H1 (cell line): ENCODE data around the gene CTSA. TPM values are rescaled to one million over a fixed set of nuclear protein-coding genes. Genes with fewer than 3 reads are reported as not detected.

ENCODE experiments used
- CTCF ChIA-PET: fragments of 300-600 bp; sonication (Branson Sonifier 250); formaldehyde crosslinking; loops from one replicate; lab custom pipeline; 2021; ENCODE audit not compliant: partially characterized antibody; lab: Charles Lee
- POLR2A ChIA-PET: fragments of 300-600 bp; sonication (Branson Sonifier 250); formaldehyde crosslinking; loops from one replicate; lab custom pipeline; 2021; ENCODE audit warnings: inconsistent platforms; ENCODE audit not compliant: partially characterized antibody; lab: Charles Lee
- DNase-seq, 2 experiments: peaks; one replicate each; pipeline versions ENCODE4 v3.0.0 to v3.0.0-alpha.2; 2010 to 2022; ENCODE audit warnings: low spot score in 2 of 2, low read depth in 1 of 2, mixed read lengths in 1 of 2
- FAIRE-seq: peaks from 2 replicates; lab custom pipeline; 2011; peaks lifted over from hg19 to GRCh38; lab: Jason Lieb, UNC
- H2AFZ ChIP-seq: 2 replicates; pipeline ENCODE4 v1.8.1; 2012; ENCODE audit warnings: low read length, inconsistent platforms
- H2AK5ac ChIP-seq: 2 replicates; pipeline ENCODE4 v1.6.1; 2013; ENCODE audit warnings: low read depth, low read length
- H2BK120ac ChIP-seq: replicated peaks from 2 replicates; pipeline ENCODE3; 2013; ENCODE audit warnings: low read depth, low read length, inconsistent platforms
- H2BK12ac ChIP-seq: 2 replicates; pipeline ENCODE4 v1.6.1; 2013; ENCODE audit warnings: low read depth, low read length
- H2BK15ac ChIP-seq: 2 replicates; pipeline ENCODE4 v1.6.1; 2013; ENCODE audit warnings: low read length
- H2BK20ac ChIP-seq: 2 replicates; pipeline ENCODE4 v1.6.1; 2013; ENCODE audit warnings: low read length
- H2BK5ac ChIP-seq: 2 replicates; pipeline ENCODE4 v1.6.1; 2013; ENCODE audit warnings: low read depth, low read length
- H3K14ac ChIP-seq: 2 replicates; pipeline ENCODE4 v1.6.1; 2013; ENCODE audit warnings: inconsistent platforms; ENCODE audit not compliant: insufficient read length
- H3K18ac ChIP-seq: 2 replicates; pipeline ENCODE4 v1.6.1; 2013; ENCODE audit warnings: low read length; ENCODE audit errors: extremely low read depth
- H3K23ac ChIP-seq: 2 replicates; pipeline ENCODE4 v1.6.1; 2013; ENCODE audit warnings: inconsistent platforms; ENCODE audit not compliant: insufficient read length
- H3K23me2 ChIP-seq: 2 replicates; pipeline ENCODE4 v1.6.1; 2013; ENCODE audit warnings: low read depth, low read length
- H3K27ac ChIP-seq: 2 replicates; pipeline ENCODE4 v1.6.1; 2011; ENCODE audit warnings: low read depth, low read length, inconsistent platforms
- H3K27me3 ChIP-seq, 4 experiments: replicated peaks in 1 of 4; 1 replicate in 1 of 4; 2 replicates in 3 of 4; pipeline versions ENCODE4 v1.6.1 to v1.8.1; 2011 to 2013; ENCODE audit warnings: low read length in 3 of 4, mild to moderate bottlenecking in 3 of 4, inconsistent platforms in 2 of 4, mixed read lengths in 2 of 4, moderate library complexity in 1 of 4; ENCODE audit not compliant: control insufficient read depth in 3 of 4, insufficient read depth in 3 of 4; ENCODE audit errors: extremely low read depth in 1 of 4
- H3K36me3 ChIP-seq, 4 experiments: 2 replicates each; pipeline versions ENCODE4 v1.6.1 to v1.8.1; 2011 to 2013; ENCODE audit warnings: mild to moderate bottlenecking in 4 of 4, low read length in 3 of 4, moderate library complexity in 2 of 4, control low read depth in 1 of 4, inconsistent platforms in 1 of 4; ENCODE audit not compliant: insufficient read depth in 4 of 4, control insufficient read depth in 2 of 4
- H3K4ac ChIP-seq: replicated peaks from 2 replicates; pipeline ENCODE3; 2013; ENCODE audit warnings: low read length, low read depth, mixed read lengths, inconsistent platforms; ENCODE audit not compliant: insufficient read length
- H3K4me1 ChIP-seq, 4 experiments: replicated peaks in 1 of 4; 1 replicate in 1 of 4; 2 replicates in 3 of 4; pipeline versions ENCODE4 v1.6.1 to v1.8.1; 2011 to 2013; ENCODE audit warnings: low read length in 3 of 4, inconsistent platforms in 2 of 4, mixed read lengths in 1 of 4; ENCODE audit not compliant: insufficient read depth in 4 of 4, control insufficient read depth in 3 of 4
- H3K4me2 ChIP-seq, 2 experiments: 2 replicates each; pipeline versions ENCODE4 v1.6.1 to v1.8.1; 2011 to 2013; ENCODE audit warnings: low read depth in 2 of 2, low read length in 2 of 2, control low read depth in 1 of 2, inconsistent platforms in 1 of 2, mild to moderate bottlenecking in 1 of 2; ENCODE audit not compliant: insufficient read depth in 1 of 2
- H3K4me3 ChIP-seq, 4 experiments: fragments of 200-600, 300-600 bp in 1 of 4; sonication (generic), shearing (Covaris generic), sonication (Bioruptor Twin) in 1 of 4; 2 replicates each; pipeline versions ENCODE4 v1.5.1 to v1.8.1; 2011 to 2016; ENCODE audit warnings: low read length in 4 of 4, low read depth in 3 of 4, control low read depth in 2 of 4, inconsistent platforms in 2 of 4, mild to moderate bottlenecking in 2 of 4, mixed read lengths in 1 of 4, moderate library complexity in 1 of 4; ENCODE audit not compliant: insufficient read depth in 2 of 4; ENCODE audit errors: extremely low read depth in 1 of 4
- H3K56ac ChIP-seq: replicated peaks from 2 replicates; pipeline ENCODE3; 2013; ENCODE audit warnings: low read depth, mild to moderate bottlenecking, mixed read lengths, low read length, inconsistent platforms; ENCODE audit not compliant: insufficient read length
- H3K79me1 ChIP-seq: 2 replicates; pipeline ENCODE4 v1.6.1; 2013; ENCODE audit warnings: low read depth, low read length, control low read depth
- H3K79me2 ChIP-seq, 2 experiments: 2 replicates each; pipeline versions ENCODE4 v1.6.1 to v1.8.1; 2012 to 2013; ENCODE audit warnings: low read length in 2 of 2, mild to moderate bottlenecking in 2 of 2, inconsistent platforms in 1 of 2; ENCODE audit not compliant: insufficient read depth in 2 of 2, control insufficient read depth in 1 of 2
- H3K9ac ChIP-seq, 4 experiments: replicated peaks in 1 of 4; 1 replicate in 1 of 4; 2 replicates in 3 of 4; pipeline versions ENCODE4 v1.6.1 to v1.8.1; 2011 to 2013; ENCODE audit warnings: low read depth in 3 of 4, low read length in 3 of 4, control low read depth in 2 of 4, mild to moderate bottlenecking in 2 of 4, moderate library complexity in 2 of 4, inconsistent platforms in 1 of 4; ENCODE audit errors: extremely low read depth in 1 of 4
- H3K9me3 ChIP-seq, 2 experiments: 2 replicates each; pipeline versions ENCODE4 v1.6.1 to v1.8.1; 2012 to 2013; ENCODE audit warnings: mild to moderate bottlenecking in 2 of 2, moderate library complexity in 2 of 2, control low read depth in 1 of 2, inconsistent platforms in 1 of 2, low read depth in 1 of 2, low read length in 1 of 2, mixed read lengths in 1 of 2; ENCODE audit not compliant: insufficient read depth in 2 of 2
- H4K20me1 ChIP-seq, 2 experiments: replicated peaks in 1 of 2; 2 replicates each; pipeline versions ENCODE3 to v1.8.1; 2011 to 2013; ENCODE audit warnings: inconsistent platforms in 2 of 2, low read length in 2 of 2, mild to moderate bottlenecking in 1 of 2; ENCODE audit not compliant: insufficient read depth in 2 of 2, control insufficient read depth in 1 of 2
- H4K5ac ChIP-seq: 2 replicates; pipeline ENCODE4 v1.6.1; 2013; ENCODE audit warnings: low read length, low read depth, mixed read lengths, inconsistent platforms; ENCODE audit not compliant: insufficient read length
- H4K8ac ChIP-seq: 2 replicates; pipeline ENCODE4 v1.8.0; 2013; ENCODE audit warnings: mild to moderate bottlenecking, moderate library complexity, low read length, inconsistent platforms; ENCODE audit not compliant: insufficient read depth; ENCODE audit errors: extremely low read depth
- H4K91ac ChIP-seq: replicated peaks from 2 replicates; pipeline ENCODE3; 2013; ENCODE audit warnings: low read length, mixed read lengths, inconsistent platforms; ENCODE audit not compliant: insufficient read length
- ASH2L ChIP-seq: fragments of 200-600, 300-600 bp; sonication (generic); IDR thresholded peaks from one replicate; pipeline ENCODE4 v1.7.1; 2017; ENCODE audit warnings: low read length
- CEBPB ChIP-seq: IDR thresholded peaks from 2 replicates; pipeline ENCODE4 v1.6.1; 2012; ENCODE audit warnings: low read depth, low read length
- CHD2 ChIP-seq: IDR thresholded peaks from 2 replicates; pipeline ENCODE4 v1.6.1; 2012; ENCODE audit warnings: low read length, improper control_type of control experiment
- FOSL1 ChIP-seq: IDR thresholded peaks from 2 replicates; pipeline ENCODE4 v1.6.1; 2011; ENCODE audit warnings: mild to moderate bottlenecking, low read depth, low read length, moderate library complexity; ENCODE audit not compliant: insufficient read depth
- GTF2F1 ChIP-seq: IDR thresholded peaks from 2 replicates; pipeline ENCODE4 v1.6.1; 2012; ENCODE audit warnings: low read depth, low read length, improper control_type of control experiment, borderline replicate concordance
- HDAC6 ChIP-seq: IDR thresholded peaks from one replicate; pipeline ENCODE4 v1.7.1; 2012; ENCODE audit warnings: low read depth, mild to moderate bottlenecking, inconsistent platforms, low read length, moderate library complexity
- PHF8 ChIP-seq: fragments of 200-600 bp; sonication (generic); conservative IDR thresholded peaks from 2 replicates; pipeline ENCODE4 v1.7.1; 2012; ENCODE audit warnings: low read depth, mild to moderate bottlenecking, inconsistent platforms, low read length, moderate library complexity
- RAD21 ChIP-seq, 2 experiments: IDR thresholded peaks in 1 of 2; conservative IDR thresholded peaks in 1 of 2; 2 replicates each; pipeline ENCODE4 v1.6.1; 2011; ENCODE audit warnings: low read depth in 2 of 2, low read length in 2 of 2, improper control_type of control experiment in 1 of 2, inconsistent platforms in 1 of 2, mild to moderate bottlenecking in 1 of 2, moderate library complexity in 1 of 2
- RBBP5 ChIP-seq: IDR thresholded peaks from 2 replicates; pipeline ENCODE4 v1.7.1; 2012; ENCODE audit warnings: low read depth, mild to moderate bottlenecking, inconsistent platforms, low read length, moderate library complexity, borderline replicate concordance
- SP2 ChIP-seq: IDR thresholded peaks from 2 replicates; pipeline ENCODE4 v1.6.1; 2012; ENCODE audit warnings: mild to moderate bottlenecking, low read length, inconsistent platforms
- SP4 ChIP-seq: IDR thresholded peaks from 2 replicates; pipeline ENCODE4 v1.6.1; 2012; ENCODE audit warnings: low read length, inconsistent platforms
- TCF12 ChIP-seq: IDR thresholded peaks from 2 replicates; pipeline ENCODE4 v1.6.1; 2011; ENCODE audit warnings: low read depth, mild to moderate bottlenecking, low read length
- YY1 ChIP-seq: IDR thresholded peaks from 2 replicates; pipeline ENCODE4 v1.6.1; 2011; ENCODE audit warnings: low read depth, mild to moderate bottlenecking, low read length
- WGBS, 2 experiments: shearing (Covaris generic) in 1 of 2; methylation state at CpG; one replicate each; pipeline versions ENCODE4 v1.1.6 to v1.1.7; 2013 to 2015; ENCODE audit warnings: low lambda C conversion rate in 2 of 2, mixed read lengths in 2 of 2, inconsistent platforms in 1 of 2, low coverage in 1 of 2, missing lambda C conversion rate in 1 of 2; ENCODE audit not compliant: insufficient replicate concordance in 2 of 2, insufficient coverage in 1 of 2, insufficient read length in 1 of 2; ENCODE audit errors: extremely low coverage in 1 of 2, missing lambda C conversion rate in 1 of 2; 5-methylcytosine and 5-hydroxymethylcytosine counted together
- polyA plus RNA-seq, 7 experiments: library from polyadenylated mRNA; depleted of rRNA in 3 of 7; stranded (reverse) in 5 of 7; unstranded in 2 of 7; fragments of >200 nt in 5 of 7; fragments of 200-250 nt in 2 of 7; gene quantifications; 1 replicate in 5 of 7; 2 replicates in 1 of 7; 4 replicates in 1 of 7; pipeline versions ENCODE4 v1.2.1 to v1.2.3, GENCODE V29; 2011 to 2013; ENCODE audit warnings: missing spikeins in 2 of 7, mixed read lengths in 2 of 7
- total RNA-seq: library from RNA; stranded (reverse); fragmentation: NEBNext Ultra II Directional; extraction: Animal tissue kit (Norgen Biotek cat#: 25700); gene quantifications from 2 replicates; pipeline ENCODE4 v1.2.1, GENCODE V29; 2021

Gene CTSA
- total and polyA plus RNA-seq, 2 of the 8 experiments (the other 6 are each of a cell fraction or from before 2014, with no cell fraction given), result 49.7 to 74.0 TPM

GRCh38 chr20:45919542-45920399, 28.6 kb downstream of the CTSA start:
- Histone ChIP-seq H3K79me1 (no peaks in the 10 kb centered on the region), H3K14ac (no peak overlapping the region), H3K9me3 (no peaks in the 10 kb centered on the region), H3K4me3 (no peak overlapping the region), H3K23me2 (no peaks in the 10 kb centered on the region), H2AK5ac (no peak overlapping the region), H2BK120ac (no peak overlapping the region), H3K4me2 (no peak overlapping the region), H3K4me1 (peaks cover 0 to 3% (median 0%) of the 10 kb centered on the region in 4 experiments; a peak in 1 of 7 replicates), H4K20me1 (no peaks in the 10 kb centered on the region), H4K8ac (no peak overlapping the region), H3K27me3 (no peaks in the 10 kb centered on the region), H4K5ac (no peak overlapping the region), H3K18ac (no peak overlapping the region), H2BK5ac (no peak overlapping the region), H2BK15ac (no peak overlapping the region), H2BK12ac (no peak overlapping the region; the same call in 1 of the 2 replicates), H3K23ac (no peak overlapping the region), H3K36me3 (no peaks in the 10 kb centered on the region), H3K27ac (no peak overlapping the region), H2BK20ac (no peak overlapping the region), H3K56ac (no peak overlapping the region), H3K4ac (no peak overlapping the region), H3K79me2 (no peaks in the 10 kb centered on the region), H3K9ac (no peak overlapping the region), H2AFZ (no peak overlapping the region), H4K91ac (no peak overlapping the region)
- DNase-seq, result no peak
- WGBS, 2 experiments, result 83% methylated on average over 10 of the region's 11 CpGs; no CpG with 5 or more reads in 1 of the 2 experiments
- POLR2A ChIA-PET, result interaction anchor here (0.8 to 11.8 kb wide), 8 partner anchors 8 to 39 kb away, joined by 3 to 165 read pairs (median 4); partner anchors contain the start of genes CTSA, NEURL2, PCIF1 and PLTP
- FAIRE-seq, result no peak
- CTCF ChIA-PET, result interaction anchor here (0.7 to 1.5 kb wide), 7 partner anchors 8 to 381 kb away, joined by 3 to 5 read pairs (median 4); no protein-coding TSS in a partner anchor
- TF ChIP-seq CEBPB, result no peak
- TF ChIP-seq CHD2, result no peak
- TF ChIP-seq PHF8, result no peak
- no peak for TF ChIP-seq SP4
- TF ChIP-seq TCF12, result no peak
- TF ChIP-seq SP2, result no peak
- no peak for TF ChIP-seq RBBP5
- TF ChIP-seq ASH2L, result no peak
- TF ChIP-seq RAD21 (IDR thresholded peaks at IDR 0.05 in 1 of 2, conservative IDR thresholded peaks at IDR 0.05 in 1 of 2; ENCODE audit: low read depth in 2 of 2, low read length in 2 of 2), result no peak
- no peak for TF ChIP-seq HDAC6
- no peak for TF ChIP-seq YY1
- no peak for TF ChIP-seq GTF2F1
- TF ChIP-seq FOSL1, result no peak
